ENCODE measurements around the gene LDLRAD1. TPM values are rescaled to one million over a fixed set of nuclear protein-coding genes. Genes with fewer than 3 reads are reported as not detected.
"Not testable (repeated sequence)": the region's sequence is repeated elsewhere in the genome, so short reads cannot be mapped to it uniquely, and the experiment has no call there.

Gene LDLRAD1
- total and polyA plus RNA-seq, 10 of the 15 experiments (the other 5 are each of a cell fraction or from before 2014, with no cell fraction given): not detected

DNA sequence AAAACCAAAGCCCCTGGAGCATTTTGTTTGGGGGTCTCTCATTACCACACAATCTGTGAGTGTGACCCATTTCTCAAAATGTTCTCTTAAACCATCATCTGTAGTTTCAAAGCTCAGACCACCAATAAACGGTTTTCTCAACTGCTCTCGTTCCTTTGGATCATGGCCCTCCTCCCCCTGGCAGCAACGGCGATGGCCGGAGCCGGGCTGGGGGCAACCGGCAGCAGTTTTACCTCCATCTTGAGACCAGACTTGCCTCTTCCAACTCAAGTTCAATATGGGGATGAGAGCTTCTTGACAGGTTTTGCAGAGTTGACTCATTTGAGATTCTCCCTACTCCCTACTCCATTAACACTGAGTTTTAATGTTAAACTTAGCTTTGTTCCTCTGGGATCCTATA, 42.1 kb downstream of the LDLRAD1 start:
- Histone ChIP-seq H3K36me3 (ENCODE audit: control insufficient read depth in 2 of 2, insufficient read depth in 2 of 2, low read length in 1 of 2) (no peaks in the 10 kb centered on the region), H3K27ac (ENCODE audit: control insufficient read depth, insufficient read depth) (no peak overlapping the region), H3K4me2 (ENCODE audit: control insufficient read depth, insufficient read depth) (no peak overlapping the region), H4K20me1 (ENCODE audit: control insufficient read depth, insufficient read depth) (no peaks in the 10 kb centered on the region), H3K27me3 (replicated peaks in 1 of 2; ENCODE audit: control insufficient read depth in 2 of 2, insufficient read depth in 2 of 2, low read length in 1 of 2) (no peaks in the 10 kb centered on the region), H3K4me3 (no peak overlapping the region), H2AFZ (ENCODE audit: control insufficient read depth, low read depth, low read length) (no peak overlapping the region), H3K4me1 (ENCODE audit: control insufficient read depth, insufficient read depth, low read length) (no peaks in the 10 kb centered on the region), H3K9ac (ENCODE audit: control insufficient read depth, insufficient read depth, low read length) (no peak overlapping the region), H3K9me3 (replicated peaks; ENCODE audit: control insufficient read depth, insufficient read depth, low read length) (no peaks in the 10 kb centered on the region), H3K79me2 (ENCODE audit: control insufficient read depth, insufficient read depth, low read length) (no peaks in the 10 kb centered on the region)
- FAIRE-seq: no peak
- ChIA-PET RAD21 (ENCODE audit: unreplicated experiment) (no interaction called here), POLR2A (no interaction called here), SMC1A (ENCODE audit: uncharacterized antibody, unreplicated experiment) (no interaction called here), CTCF (interaction anchor here (0.9 to 1.6 kb wide), 2 partner anchors 13 to 115 kb away, joined by 3 to 6 read pairs; no protein-coding TSS in a partner anchor)
- intact Hi-C loops (cut with micrococcal nuclease; ENCODE audit: unreplicated experiment): no loop called here
- no peak for ATAC-seq
- no peak for TF ChIP-seq BHLHE40 (IDR thresholded peaks at IDR 0.05; ENCODE audit: borderline replicate concordance in 1 of 2, low read depth in 2 of 2, low read length in 1 of 2)
- no peak for DNase-seq (ENCODE audit: low read depth, low spot score)
- BruUV-seq (replicated peaks): no TSS peak
- in situ Hi-C loops (cut with MboI): no loop called here
- 94% methylated on average over 7 of the region's 7 CpGs for WGBS (ENCODE audit: insufficient coverage, insufficient replicate concordance, low lambda C conversion rate, missing lambda C conversion rate)

- Histone ChIP-seq H3K9ac (ENCODE audit: control insufficient read depth, insufficient read depth, low read length) (no peak overlapping the region), H3K36me3 (ENCODE audit: control insufficient read depth in 2 of 2, insufficient read depth in 2 of 2, low read length in 1 of 2) (peaks cover 3 to 5% of the 10 kb centered on the region in 2 experiments; a peak in 3 of 4 replicates), H3K4me1 (ENCODE audit: control insufficient read depth, insufficient read depth, low read length) (no peaks in the 10 kb centered on the region), H3K79me2 (ENCODE audit: control insufficient read depth, insufficient read depth, low read length) (no peaks in the 10 kb centered on the region), H3K4me2 (ENCODE audit: control insufficient read depth, insufficient read depth) (no peak overlapping the region), H3K27ac (ENCODE audit: control insufficient read depth, insufficient read depth) (no peak overlapping the region), H2AFZ (ENCODE audit: control insufficient read depth, low read depth, low read length) (no peak overlapping the region), H3K4me3 (no peak overlapping the region), H3K27me3 (replicated peaks in 1 of 2; ENCODE audit: control insufficient read depth in 2 of 2, insufficient read depth in 2 of 2, low read length in 1 of 2) (no peaks in the 10 kb centered on the region), H4K20me1 (ENCODE audit: control insufficient read depth, insufficient read depth) (no peaks in the 10 kb centered on the region), H3K9me3 (replicated peaks; ENCODE audit: control insufficient read depth, insufficient read depth, low read length) (no peaks in the 10 kb centered on the region)
- TF ChIP-seq CBFB (IDR thresholded peaks at IDR 0.05; ENCODE audit: low read depth) (no peak), SUPT20H (IDR thresholded peaks at IDR 0.05; ENCODE audit: borderline replicate concordance, control insufficient read depth, low read depth, low read length) (no peak), ZBTB33 (IDR thresholded peaks at IDR 0.05) (no peak), TCF12 (IDR thresholded peaks at IDR 0.05; ENCODE audit: low read depth, low read length) (no peak), FOXK2 (IDR thresholded peaks at IDR 0.05) (no peak), MTA3 (IDR thresholded peaks at IDR 0.05; ENCODE audit: borderline replicate concordance, low read length) (no peak), ATF7 (IDR thresholded peaks at IDR 0.05; ENCODE audit: low read depth) (no peak)
- ChIA-PET SMC1A (ENCODE audit: uncharacterized antibody, unreplicated experiment) (interaction anchor here (1.9 kb wide), 1 partner anchor 12 kb away, joined by 5 read pairs; no protein-coding TSS in a partner anchor), POLR2A (no interaction called here), RAD21 (ENCODE audit: unreplicated experiment) (no interaction called here), CTCF (interaction anchor here (0.8 to 2.7 kb wide), 4 partner anchors 13 to 110 kb away, joined by 3 to 20 read pairs (median 4); no protein-coding TSS in a partner anchor)
- intact Hi-C loops (cut with micrococcal nuclease; ENCODE audit: unreplicated experiment): no loop called here
- in situ Hi-C loops (cut with MboI): loop anchor here (25.0 kb wide), 1 partner anchor 484 kb away; no protein-coding TSS in a partner anchor
- ATAC-seq (no peak), DNase-seq (ENCODE audit: low read depth, low spot score) (no peak), FAIRE-seq (no peak)
- WGBS (ENCODE audit: insufficient coverage, insufficient replicate concordance, low lambda C conversion rate, missing lambda C conversion rate): 100% methylated on average over 2 of the region's 2 CpGs
- BruUV-seq (replicated peaks): no TSS peak
Measured at GRCh38 chr1:53971718-53972117, 46.3 kb downstream of the LDLRAD1 start.

DNA sequence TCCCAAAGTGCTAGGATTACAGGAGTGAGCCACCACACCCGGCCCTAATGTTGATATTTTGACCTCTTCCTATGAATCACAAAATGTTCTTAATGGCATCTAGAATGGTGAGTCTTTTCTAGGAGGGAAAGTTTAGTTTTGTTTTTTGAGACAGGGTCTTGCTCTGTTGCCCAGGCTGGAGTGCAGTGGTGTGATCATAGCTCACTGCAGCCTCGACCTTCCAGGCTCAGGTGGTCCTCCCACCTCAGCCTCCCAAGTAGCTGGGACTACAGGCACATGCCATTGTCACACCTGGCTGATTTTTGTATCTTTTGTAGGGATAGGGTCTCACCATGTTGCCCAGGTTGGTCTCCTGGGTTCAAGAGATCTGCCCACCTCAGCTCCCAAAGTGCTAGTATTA, 48.7 kb downstream of the LDLRAD1 start:
- H3K4me3 ChIP-seq; H4K20me1 ChIP-seq (ENCODE audit: control insufficient read depth, insufficient read depth); POLR2A ChIA-PET; H3K79me2 ChIP-seq (ENCODE audit: control insufficient read depth, insufficient read depth, low read length); H3K27ac ChIP-seq (ENCODE audit: control insufficient read depth, insufficient read depth); SMC1A ChIA-PET (ENCODE audit: uncharacterized antibody, unreplicated experiment); H3K4me2 ChIP-seq (ENCODE audit: control insufficient read depth, insufficient read depth); RAD21 ChIA-PET (ENCODE audit: unreplicated experiment); BruUV-seq (replicated peaks); FAIRE-seq; H3K9ac ChIP-seq (ENCODE audit: control insufficient read depth, insufficient read depth, low read length); H3K27me3 ChIP-seq (replicated peaks in 1 of 2; ENCODE audit: control insufficient read depth in 2 of 2, insufficient read depth in 2 of 2, low read length in 1 of 2); H3K9me3 ChIP-seq (replicated peaks; ENCODE audit: control insufficient read depth, insufficient read depth, low read length); intact Hi-C loops (cut with micrococcal nuclease; ENCODE audit: unreplicated experiment); H2AFZ ChIP-seq (ENCODE audit: control insufficient read depth, low read depth, low read length); H3K4me1 ChIP-seq (ENCODE audit: control insufficient read depth, insufficient read depth, low read length); DNase-seq (ENCODE audit: low read depth, low spot score); ATAC-seq; H3K36me3 ChIP-seq (ENCODE audit: control insufficient read depth in 2 of 2, insufficient read depth in 2 of 2, low read length in 1 of 2): not testable (repeated sequence)
- in situ Hi-C loops (cut with MboI): loop anchor here (25.0 kb wide), 1 partner anchor 482 kb away; no protein-coding TSS in a partner anchor
- CTCF ChIA-PET: interaction anchor here (1.4 to 2.7 kb wide), 2 partner anchors 10 to 91 kb away, joined by 5 to 20 read pairs; no protein-coding TSS in a partner anchor
- WGBS (ENCODE audit: insufficient coverage, insufficient replicate concordance, low lambda C conversion rate, missing lambda C conversion rate): 70% methylated on average over 2 of the region's 2 CpGs
